Stimulated activated effector memory CD8-positive, alpha-beta T cell treated with anti-CD3 and anti-CD28 coated beads, Interleukin-12 subunit alpha, Interleukin-12 subunit beta, amount 100 ng/mL, for 72 hours (primary cell): ENCODE results near the gene ANAPC5.
A peak's percentile ranks its signal among the peaks of the same experiment; 100 is the strongest.
"Not testable (repeated sequence)": the region's sequence is repeated elsewhere in the genome, so short reads cannot be mapped to it uniquely, and the experiment has no call there.

ENCODE experiments used
- ATAC-seq: fragments of 150-1000 bp; cut with Tn5 transposase; 2 replicates; pipeline ENCODE4 v1.10.0; 2021
- DNase-seq, 2 donors: peaks; one replicate each; pipeline ENCODE4 v3.0.0; 2021 to 2022; ENCODE audit warnings: low spot score in 2 of 2
- H3K27ac Mint-ChIP-seq: one replicate; pipeline ENCODE4 v1.8.0; 2022; ENCODE audit warnings: mild to moderate bottlenecking, mixed read lengths
- H3K36me3 Mint-ChIP-seq: one replicate; pipeline ENCODE4 v1.8.0; 2022; ENCODE audit warnings: mild to moderate bottlenecking, mixed read lengths
- H3K4me1 Mint-ChIP-seq: one replicate; pipeline ENCODE4 v1.8.0; 2022; ENCODE audit warnings: mixed read lengths
- H3K4me3 Mint-ChIP-seq: one replicate; pipeline ENCODE4 v1.8.0; 2022; ENCODE audit warnings: mild to moderate bottlenecking, mixed read lengths
- H3K9me3 Mint-ChIP-seq: one replicate; pipeline ENCODE4 v1.8.0; 2022; ENCODE audit warnings: mixed read lengths

Gene ANAPC5

DNA sequence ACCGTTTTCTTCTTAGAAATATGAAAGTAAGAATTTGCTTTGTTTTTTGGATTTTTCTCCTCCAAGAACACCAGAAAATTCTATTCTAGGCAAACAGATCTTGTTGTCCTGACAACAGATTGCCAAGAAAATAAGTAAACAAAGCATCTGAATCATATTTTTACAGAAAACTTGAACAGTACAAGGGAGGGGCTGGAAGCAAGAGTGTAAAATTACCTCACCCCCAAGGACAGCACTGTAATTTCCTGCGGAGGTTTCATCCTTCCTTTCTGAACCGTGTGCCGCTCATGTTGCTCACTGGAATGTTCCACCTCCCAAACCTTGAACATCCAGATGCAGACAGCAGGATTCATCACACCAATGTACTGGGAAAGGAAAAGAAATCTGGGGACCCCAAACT lies 50.3 kb downstream of the ANAPC5 start:
- peaks cover 9% of the 10 kb centered on the region for H3K36me3 Mint-ChIP-seq
- no peak overlapping the region for H3K4me3 Mint-ChIP-seq
- H3K27ac Mint-ChIP-seq, result no peak overlapping the region
- no peak for ATAC-seq
- no peak for DNase-seq
- H3K9me3 Mint-ChIP-seq, result no peaks in the 10 kb centered on the region
- H3K4me1 Mint-ChIP-seq, result peaks cover 10% of the 10 kb centered on the region

DNA sequence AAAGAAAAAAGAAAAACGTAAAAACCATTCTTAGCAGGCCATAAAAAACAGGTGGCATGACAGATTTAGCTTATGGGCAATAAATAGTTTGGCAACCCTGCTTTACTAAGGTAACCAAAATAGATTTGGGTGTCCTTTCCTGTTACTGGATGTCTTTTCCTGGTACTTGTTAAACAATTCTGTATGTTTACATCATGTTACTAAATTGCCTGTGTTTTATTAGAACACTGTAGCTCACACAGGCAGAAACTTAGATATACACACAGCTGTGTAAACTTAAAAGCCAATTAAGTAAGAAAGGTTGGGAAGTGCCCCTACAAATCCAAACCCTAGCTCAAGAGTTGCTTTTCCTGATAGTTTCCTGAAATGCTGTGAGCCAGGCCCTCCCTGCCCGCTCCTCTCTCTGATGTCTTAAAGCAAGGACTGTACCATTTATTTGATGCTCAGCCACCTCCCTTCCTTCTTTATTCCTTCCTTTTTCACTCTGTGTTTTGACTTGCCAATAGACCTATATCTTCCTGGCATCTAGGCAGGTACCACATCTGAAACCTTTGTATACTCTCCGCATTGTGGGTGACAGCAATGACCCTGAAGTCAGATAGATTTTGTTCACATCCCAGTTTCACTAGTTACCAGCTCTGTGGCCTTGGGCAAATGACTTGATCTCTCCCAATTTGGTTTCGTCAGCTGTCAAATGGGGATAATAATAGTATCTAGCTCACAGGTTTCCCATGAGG lies 52.0 kb downstream of the ANAPC5 start:
- H3K27ac Mint-ChIP-seq, result no peak overlapping the region
- peaks cover 8% of the 10 kb centered on the region for H3K36me3 Mint-ChIP-seq
- H3K4me3 Mint-ChIP-seq, result no peak overlapping the region
- no peaks in the 10 kb centered on the region for H3K9me3 Mint-ChIP-seq
- H3K4me1 Mint-ChIP-seq, result peaks cover 17% of the 10 kb centered on the region
- no peak for DNase-seq
- ATAC-seq, result no peak

DNA sequence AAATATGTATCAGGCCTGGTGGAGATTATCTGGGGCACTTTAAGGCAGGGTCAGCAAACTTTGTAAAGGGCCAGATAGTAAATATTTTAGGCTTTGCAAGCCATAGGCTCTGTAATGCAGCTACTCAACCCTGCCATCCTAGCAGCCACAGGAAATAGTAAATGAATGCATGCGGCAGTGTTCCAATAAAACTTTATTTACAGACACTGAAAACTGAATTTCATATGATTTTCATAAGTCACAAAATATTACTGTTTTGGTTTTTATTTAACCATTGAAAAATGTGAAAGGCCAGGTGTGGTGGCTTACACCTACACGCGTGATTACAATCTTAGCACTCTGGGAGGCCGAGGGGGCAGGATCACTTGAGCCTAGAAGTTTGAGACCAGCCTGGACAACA lies 52.5 kb downstream of the ANAPC5 start:
- DNase-seq (no peak), ATAC-seq (no peak)
- Mint-ChIP-seq H3K4me1 (peaks cover 20% of the 10 kb centered on the region), H3K4me3 (no peak overlapping the region), H3K9me3 (no peaks in the 10 kb centered on the region), H3K27ac (no peak overlapping the region), H3K36me3 (peaks cover 8% of the 10 kb centered on the region)

- not testable (repeated sequence) for DNase-seq, ATAC-seq, H3K9me3 Mint-ChIP-seq, H3K27ac Mint-ChIP-seq
- Mint-ChIP-seq H3K4me3 (peak overlapping the region; percentile 86), H3K36me3 (peaks cover 13% of the 10 kb centered on the region), H3K4me1 (peaks cover 20% of the 10 kb centered on the region)
These were observed 53.8 kb downstream of the ANAPC5 start for GRCh38 chr12:121298411-121298810.

DNA sequence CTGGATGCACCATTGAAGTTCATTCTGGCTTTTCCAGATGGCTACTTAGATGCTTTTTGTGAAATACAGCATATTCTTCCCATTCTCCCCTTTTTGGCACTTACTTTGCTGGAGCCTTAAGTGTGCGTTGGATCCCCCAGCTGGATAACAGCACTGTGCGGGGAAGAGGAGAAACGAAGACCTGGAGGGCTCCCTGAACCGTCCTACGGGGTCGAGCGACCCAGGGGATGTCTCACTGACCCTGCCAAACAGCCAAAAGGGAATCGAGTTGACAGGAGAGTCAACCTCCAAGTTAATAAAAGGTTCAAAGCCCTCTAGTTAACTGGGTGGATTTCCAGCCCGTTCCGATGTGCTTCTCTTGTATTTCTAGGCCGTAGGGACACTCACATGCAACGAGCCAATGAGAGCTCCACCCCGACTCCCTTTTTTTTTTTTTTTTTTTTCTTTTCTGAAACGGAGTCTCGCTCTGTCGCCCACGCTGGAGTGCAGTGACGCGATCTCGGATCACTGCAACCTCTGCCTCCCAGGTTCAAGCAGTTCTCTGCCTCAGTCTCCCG lies 54.7 kb downstream of the ANAPC5 start:
- Mint-ChIP-seq H3K27ac (no peak overlapping the region), H3K4me3 (peak overlapping the region; percentile 86), H3K36me3 (peaks cover 22% of the 10 kb centered on the region), H3K4me1 (peaks cover 20% of the 10 kb centered on the region), H3K9me3 (no peaks in the 10 kb centered on the region)
- DNase-seq (peak; percentile 7 to 66), ATAC-seq (no peak)

DNA sequence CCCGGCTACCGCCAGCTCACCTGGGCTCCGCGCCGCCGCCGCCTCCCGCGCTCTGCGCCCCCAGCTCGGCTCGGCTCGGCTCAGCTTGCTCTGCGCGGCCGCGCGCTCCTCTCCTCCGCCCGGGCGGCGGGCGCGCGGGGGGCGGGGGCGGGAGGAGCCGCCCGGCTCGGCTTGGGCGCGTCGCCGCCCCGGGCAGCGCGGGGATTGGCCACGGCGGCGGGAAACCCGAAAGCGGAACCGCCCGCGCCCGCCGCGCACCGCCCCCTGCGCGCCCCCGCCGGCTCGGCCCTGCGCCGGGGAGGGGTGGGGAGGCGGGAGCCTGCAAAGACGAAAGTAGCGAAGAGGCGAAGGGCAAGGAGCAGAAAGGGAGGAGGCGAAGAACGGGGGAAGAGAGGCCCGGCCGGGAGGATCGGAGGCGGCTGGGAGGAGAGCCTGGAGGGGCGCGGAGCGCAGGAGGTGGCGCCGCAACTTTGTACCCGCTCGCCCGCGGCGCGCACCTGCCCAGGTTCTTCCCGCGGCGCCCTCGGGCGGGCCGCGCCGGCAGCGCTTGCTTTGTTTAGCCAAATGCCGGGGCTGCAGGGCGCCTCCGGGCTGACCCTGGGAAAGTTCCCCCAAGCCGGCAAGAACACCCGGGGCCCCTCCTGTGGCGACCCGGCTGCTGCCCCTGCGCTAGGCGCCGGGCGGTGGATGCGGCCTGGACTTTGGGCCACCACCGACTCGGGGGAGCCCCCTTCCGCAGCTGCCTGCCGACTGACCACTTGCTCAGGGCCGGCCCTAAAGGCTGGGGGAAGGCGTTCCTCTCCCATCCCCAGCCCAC lies 55.4 kb downstream of the ANAPC5 start, which contains the start of gene CAMKK2:
TSS of gene CAMKK2 (minus strand) at position 92 of the 817 bp plus-strand sequence. CDS start 22,183 bp downstream, outside the sequence.
- ATAC-seq (peak; percentile 91), DNase-seq (peak; percentile 80 to 93)
- Mint-ChIP-seq H3K36me3 (peaks cover 26% of the 10 kb centered on the region), H3K4me3 (peak within 1 kb of the TSS; percentile 86), H3K4me1 (peaks cover 20% of the 10 kb centered on the region), H3K9me3 (no peaks in the 10 kb centered on the region), H3K27ac (peak within 1 kb of the TSS; percentile 80)

GRCh38 chr12:121295746-121296617 lies 56.2 kb downstream of the ANAPC5 start:
- DNase-seq (peak; percentile 17 to 79), ATAC-seq (peak; percentile 51)
- H3K9me3 Mint-ChIP-seq, result no peaks in the 10 kb centered on the region
- H3K4me3 Mint-ChIP-seq, result peak overlapping the region; percentile 86
- H3K27ac Mint-ChIP-seq, result peak overlapping the region; percentile 80
- peaks cover 26% of the 10 kb centered on the region for H3K4me1 Mint-ChIP-seq
- peaks cover 26% of the 10 kb centered on the region for H3K36me3 Mint-ChIP-seq

- Mint-ChIP-seq H3K27ac (peak overlapping the region; percentile 80), H3K4me1 (peaks cover 26% of the 10 kb centered on the region), H3K36me3 (peaks cover 33% of the 10 kb centered on the region), H3K4me3 (peak overlapping the region; percentile 86), H3K9me3 (no peaks in the 10 kb centered on the region)
- DNase-seq (peak in 1 of 2 donors; percentile 53), ATAC-seq (no peak)
These were observed 57.0 kb downstream of the ANAPC5 start for GRCh38 chr12:121295116-121295745.

DNA sequence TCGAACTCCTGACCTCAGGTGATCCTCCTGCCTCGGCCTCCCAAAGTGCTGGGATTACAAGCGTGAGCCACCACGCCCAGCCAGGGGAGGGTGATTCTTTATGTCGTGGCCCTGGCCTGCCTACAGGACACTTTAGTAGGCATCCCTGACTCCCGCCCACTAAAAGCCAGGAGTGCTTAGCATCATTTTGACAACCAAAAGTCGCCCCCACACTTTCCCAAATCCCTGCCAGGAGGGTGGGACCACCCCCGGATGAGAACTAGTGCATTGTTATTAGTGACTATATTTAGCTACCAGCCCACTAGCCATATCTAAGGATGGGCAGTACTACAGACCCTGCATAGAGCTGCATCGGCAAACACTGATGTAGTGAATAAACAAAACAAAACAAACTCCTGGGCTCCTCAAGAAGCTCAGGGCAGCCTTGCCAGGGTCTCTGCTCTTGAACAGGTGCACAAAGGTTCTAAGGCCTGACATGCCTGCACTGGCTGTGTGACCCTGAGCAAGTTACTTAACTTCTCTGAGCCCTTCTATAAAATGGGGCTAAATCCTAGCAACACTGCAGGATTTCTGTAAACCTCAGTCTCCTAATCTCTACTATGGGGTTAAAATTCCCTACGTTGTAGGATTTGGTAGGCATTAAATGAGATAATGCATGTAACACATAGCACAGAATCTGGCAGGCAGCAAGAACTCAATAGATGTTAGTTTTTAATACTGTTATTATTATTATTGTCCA lies 57.9 kb downstream of the ANAPC5 start:
- ATAC-seq, result no peak
- DNase-seq, result no peak
- no peak overlapping the region for H3K4me3 Mint-ChIP-seq
- H3K36me3 Mint-ChIP-seq, result peaks cover 38% of the 10 kb centered on the region
- no peaks in the 10 kb centered on the region for H3K9me3 Mint-ChIP-seq
- peaks cover 26% of the 10 kb centered on the region for H3K4me1 Mint-ChIP-seq
- H3K27ac Mint-ChIP-seq, result no peak overlapping the region

DNA sequence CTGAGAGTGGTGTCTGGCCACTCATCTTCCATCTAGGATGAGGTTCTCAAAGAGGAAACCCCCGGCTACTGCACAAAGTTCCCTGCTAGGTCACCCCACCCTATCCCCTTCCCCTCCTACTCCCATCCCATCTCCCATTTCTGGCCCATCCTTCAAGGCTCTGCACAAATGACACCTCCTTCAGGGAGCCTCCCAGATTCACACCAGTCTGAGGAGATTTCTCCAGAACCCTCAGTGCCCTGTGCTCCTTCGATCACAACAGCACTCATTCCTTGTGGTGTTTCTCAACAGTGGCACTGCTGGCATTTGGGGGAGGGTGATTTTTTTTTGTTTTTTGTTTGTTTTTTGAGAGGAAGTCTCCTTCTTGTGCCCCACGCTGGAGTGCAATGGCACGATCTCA lies 58.6 kb downstream of the ANAPC5 start:
- Mint-ChIP-seq H3K36me3 (peaks cover 38% of the 10 kb centered on the region), H3K9me3 (no peaks in the 10 kb centered on the region), H3K4me3 (no peak overlapping the region), H3K27ac (no peak overlapping the region), H3K4me1 (peaks cover 28% of the 10 kb centered on the region)
- no peak for ATAC-seq
- DNase-seq, result no peak

GRCh38 chr12:121290410-121290809 lies 61.8 kb downstream of the ANAPC5 start:
- H3K9me3 Mint-ChIP-seq, result no peaks in the 10 kb centered on the region
- DNase-seq (no peak), ATAC-seq (no peak)
- peaks cover 20% of the 10 kb centered on the region for H3K4me1 Mint-ChIP-seq
- H3K36me3 Mint-ChIP-seq, result peaks cover 30% of the 10 kb centered on the region
- no peak overlapping the region for H3K27ac Mint-ChIP-seq
- no peak overlapping the region for H3K4me3 Mint-ChIP-seq

- H3K36me3 Mint-ChIP-seq, result peaks cover 30% of the 10 kb centered on the region
- H3K9me3 Mint-ChIP-seq, result no peaks in the 10 kb centered on the region
- H3K4me1 Mint-ChIP-seq, result peaks cover 16% of the 10 kb centered on the region
- no peak overlapping the region for H3K27ac Mint-ChIP-seq
- DNase-seq (no peak), ATAC-seq (no peak)
- no peak overlapping the region for H3K4me3 Mint-ChIP-seq
These were observed 62.2 kb downstream of the ANAPC5 start for GRCh38 chr12:121289962-121290361.

- H3K4me1 Mint-ChIP-seq, result peaks cover 16% of the 10 kb centered on the region
- ATAC-seq (no peak), DNase-seq (no peak)
- no peak overlapping the region for H3K4me3 Mint-ChIP-seq
- H3K27ac Mint-ChIP-seq, result no peak overlapping the region
- H3K9me3 Mint-ChIP-seq, result no peaks in the 10 kb centered on the region
- H3K36me3 Mint-ChIP-seq, result peaks cover 30% of the 10 kb centered on the region
These were observed 63.2 kb downstream of the ANAPC5 start for GRCh38 chr12:121288986-121289385.
